HCT116 (cell line): ENCODE data around the gene AQP10. TPM values are rescaled to one million over a fixed set of nuclear protein-coding genes. Genes with fewer than 3 reads are reported as not detected.
"Not testable (repeated sequence)": the region's sequence is repeated elsewhere in the genome, so short reads cannot be mapped to it uniquely, and the experiment has no call there.

Experiments
- ATAC-seq: fragments of 200-7000 bp; cut with Tn5 transposase; 2 replicates; pipeline ENCODE4 v1.9.1; 2020; ENCODE audit warnings: mild to moderate bottlenecking, moderate library complexity
- BruUV-seq: library from RNA; stranded (reverse); fragments of 400-500 nt; replicated peaks from 2 replicates; lab custom pipeline; 2021; lab: Mats Ljungman, UMichigan
- CTCF ChIA-PET: fragments of 300-600 bp; sonication (Branson Sonifier 250); formaldehyde crosslinking; loops from one replicate; lab custom pipeline; 2021; ENCODE audit warnings: antibody characterized with exemption; lab: Charles Lee
- POLR2A ChIA-PET: fragments of 300-600, 350-600 bp; sonication (Branson Sonifier 250); formaldehyde crosslinking; loops from one replicate; lab custom pipeline; 2021; ENCODE audit warnings: antibody characterized with exemption; lab: Charles Lee
- RAD21 ChIA-PET, 2 experiments: fragments of 300-600 bp; sonication (Branson Sonifier 250); formaldehyde crosslinking; loops; one replicate each; lab custom pipeline; 2023; ENCODE audit warnings: low total read pairs in 2 of 2; ENCODE audit not compliant: uncharacterized antibody in 2 of 2, unreplicated experiment in 2 of 2, low non-redundant PET in 1 of 2; lab: Charles Lee
- DNase-seq: peaks from one replicate; pipeline ENCODE4 v3.0.0-alpha.2; 2010; ENCODE audit warnings: low read depth, low spot score
- H2AFZ ChIP-seq: fragments of 200-600 bp; shearing (Covaris generic), sonication (generic); 2 replicates; pipeline ENCODE4 v1.6.1; 2017; ENCODE audit warnings: low read depth, mixed run types, mixed read lengths, antibody characterized with exemption, low read length; ENCODE audit not compliant: poor library complexity, severe bottlenecking
- H3K27ac ChIP-seq: 2 replicates; pipeline ENCODE4 v1.5.1; 2012; ENCODE audit warnings: low read depth, low read length
- H3K27me3 ChIP-seq: fragments of 200-600 bp; sonication (generic); 2 replicates; pipeline ENCODE4 v1.6.1; 2016; ENCODE audit warnings: mixed run types, low read length, mixed read lengths; ENCODE audit not compliant: insufficient read depth
- H3K36me3 ChIP-seq, 2 experiments: fragments of 200-500 bp in 1 of 2; fragments of 200-600 bp in 1 of 2; sonication (Bioruptor generic) in 1 of 2; sonication (generic) in 1 of 2; 2 replicates each; pipeline versions ENCODE4 v1.5.1 to v1.6.1; 2014 to 2016; ENCODE audit warnings: low read length in 2 of 2, inconsistent platforms in 1 of 2, mixed read lengths in 1 of 2, mixed run types in 1 of 2; ENCODE audit not compliant: insufficient read depth in 2 of 2, control insufficient read depth in 1 of 2
- H3K4me1 ChIP-seq, 2 experiments: fragments of 200-600 bp in 1 of 2; sonication (generic) in 1 of 2; 2 replicates each; pipeline versions ENCODE4 v1.5.1 to v1.6.1; 2012 to 2017; ENCODE audit warnings: low read length in 2 of 2, inconsistent platforms in 1 of 2, mild to moderate bottlenecking in 1 of 2, mixed read lengths in 1 of 2, mixed run types in 1 of 2, moderate library complexity in 1 of 2; ENCODE audit not compliant: insufficient read depth in 2 of 2, control insufficient read depth in 1 of 2
- H3K4me2 ChIP-seq: fragments of 200-600 bp; sonication (generic); 2 replicates; pipeline ENCODE4 v1.6.1; 2017; ENCODE audit warnings: mixed run types, low read length, mixed read lengths
- H3K4me3 ChIP-seq, 2 experiments: fragments of 200-600 bp in 1 of 2; sonication (generic) in 1 of 2; replicated peaks in 1 of 2; 2 replicates each; pipeline ENCODE4 v1.5.1; 2011 to 2016; ENCODE audit warnings: low read length in 2 of 2, control low read depth in 1 of 2, low read depth in 1 of 2, mild to moderate bottlenecking in 1 of 2, mixed read lengths in 1 of 2, mixed run types in 1 of 2
- H3K79me2 ChIP-seq: fragments of 200-600 bp; sonication (generic); 2 replicates; pipeline ENCODE4 v1.6.1; 2017; ENCODE audit warnings: mild to moderate bottlenecking, mixed run types, low read length, moderate library complexity, mixed read lengths; ENCODE audit not compliant: insufficient read depth
- H3K9ac ChIP-seq: fragments of 200-600 bp; sonication (generic); 2 replicates; pipeline ENCODE4 v1.6.1; 2016; ENCODE audit warnings: low read length, mixed read lengths
- H3K9me2 ChIP-seq: fragments of 200-600 bp; sonication (generic), shearing (Covaris generic); 2 replicates; pipeline ENCODE4 v1.6.1; 2017; ENCODE audit warnings: mixed run types, mild to moderate bottlenecking, moderate library complexity; ENCODE audit not compliant: insufficient read depth
- H3K9me3 ChIP-seq, 2 experiments: fragments of 200-500 bp in 1 of 2; fragments of 200-600 bp in 1 of 2; sonication (Bioruptor generic) in 1 of 2; sonication (generic) in 1 of 2; 2 replicates each; pipeline ENCODE4 v1.6.1; 2014 to 2017; ENCODE audit warnings: low read length in 2 of 2, mixed read lengths in 2 of 2, inconsistent platforms in 1 of 2, low read depth in 1 of 2, mild to moderate bottlenecking in 1 of 2, mixed run types in 1 of 2, moderate library complexity in 1 of 2; ENCODE audit not compliant: control insufficient read depth in 1 of 2, insufficient read depth in 1 of 2
- H4K20me1 ChIP-seq: fragments of 200-600 bp; sonication (generic), shearing (Covaris generic); 2 replicates; pipeline ENCODE4 v1.6.1; 2017; ENCODE audit warnings: mixed run types, mild to moderate bottlenecking, moderate library complexity; ENCODE audit not compliant: insufficient read depth
- ATF3 ChIP-seq: IDR thresholded peaks from 2 replicates; pipeline ENCODE4 v1.6.1; 2012
- EGR1 ChIP-seq: IDR thresholded peaks from 2 replicates; pipeline ENCODE4 v1.6.1; 2012; ENCODE audit warnings: low read depth
- ELF1 ChIP-seq: IDR thresholded peaks from 2 replicates; pipeline ENCODE4 v1.6.1; 2012; ENCODE audit warnings: low read depth, borderline replicate concordance
- EZH2 ChIP-seq: fragments of 200-600 bp; sonication (generic); IDR thresholded peaks from 2 replicates; pipeline ENCODE4 v1.6.1; 2017; ENCODE audit warnings: antibody characterized with exemption, mixed run types
- MAX ChIP-seq: IDR thresholded peaks from 2 replicates; pipeline ENCODE4 v1.6.1; 2012
- ZNF274 ChIP-seq: fragments of 200-500 bp; sonication (Bioruptor generic); IDR thresholded peaks from 2 replicates; pipeline ENCODE4 v1.6.1; 2014; ENCODE audit warnings: mild to moderate bottlenecking, low read depth, low read length, inconsistent platforms
- intact Hi-C: fragments of 100-400 bp; cut with micrococcal nuclease; formaldehyde crosslinking; loops from 2 replicates; pipeline ENCODE4 v1.10.0; 2022
- total RNA-seq: library from RNA; stranded (reverse); gene quantifications from one replicate; pipeline ENCODE4 v1.2.1, GENCODE V29; 2021; ENCODE audit not compliant: unreplicated experiment
- TF ChIP-seq, protein P1 (sequence below): IDR thresholded peaks from 2 replicates; pipeline ENCODE4 v1.6.1; 2012; ENCODE audit warnings: low read depth

The AQP10 gene
- total RNA-seq, 1 experiment from 2014 or later = not detected

DNA sequence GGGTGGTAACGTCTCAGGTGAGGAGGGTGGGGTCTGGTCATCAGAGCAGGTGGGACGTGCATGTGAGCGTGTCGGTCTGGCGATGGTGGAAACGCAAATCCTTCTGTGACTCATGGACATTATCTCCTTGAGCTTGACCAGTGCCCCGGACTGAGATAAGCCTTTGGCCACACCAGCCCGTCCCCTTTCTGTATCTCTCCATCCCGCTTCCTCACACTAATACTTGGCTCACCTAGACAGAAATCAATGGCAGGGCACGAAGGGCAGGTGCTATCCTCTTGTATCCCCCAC lies 7.9 kb upstream of the AQP10 start (continued):
- TF ChIP-seq ZNF274 (no peak), ELF1 (no peak), EGR1 (no peak), MAX (no peak), ATF3 (no peak), EZH2 (no peak)
- TF ChIP-seq, protein P1, sequence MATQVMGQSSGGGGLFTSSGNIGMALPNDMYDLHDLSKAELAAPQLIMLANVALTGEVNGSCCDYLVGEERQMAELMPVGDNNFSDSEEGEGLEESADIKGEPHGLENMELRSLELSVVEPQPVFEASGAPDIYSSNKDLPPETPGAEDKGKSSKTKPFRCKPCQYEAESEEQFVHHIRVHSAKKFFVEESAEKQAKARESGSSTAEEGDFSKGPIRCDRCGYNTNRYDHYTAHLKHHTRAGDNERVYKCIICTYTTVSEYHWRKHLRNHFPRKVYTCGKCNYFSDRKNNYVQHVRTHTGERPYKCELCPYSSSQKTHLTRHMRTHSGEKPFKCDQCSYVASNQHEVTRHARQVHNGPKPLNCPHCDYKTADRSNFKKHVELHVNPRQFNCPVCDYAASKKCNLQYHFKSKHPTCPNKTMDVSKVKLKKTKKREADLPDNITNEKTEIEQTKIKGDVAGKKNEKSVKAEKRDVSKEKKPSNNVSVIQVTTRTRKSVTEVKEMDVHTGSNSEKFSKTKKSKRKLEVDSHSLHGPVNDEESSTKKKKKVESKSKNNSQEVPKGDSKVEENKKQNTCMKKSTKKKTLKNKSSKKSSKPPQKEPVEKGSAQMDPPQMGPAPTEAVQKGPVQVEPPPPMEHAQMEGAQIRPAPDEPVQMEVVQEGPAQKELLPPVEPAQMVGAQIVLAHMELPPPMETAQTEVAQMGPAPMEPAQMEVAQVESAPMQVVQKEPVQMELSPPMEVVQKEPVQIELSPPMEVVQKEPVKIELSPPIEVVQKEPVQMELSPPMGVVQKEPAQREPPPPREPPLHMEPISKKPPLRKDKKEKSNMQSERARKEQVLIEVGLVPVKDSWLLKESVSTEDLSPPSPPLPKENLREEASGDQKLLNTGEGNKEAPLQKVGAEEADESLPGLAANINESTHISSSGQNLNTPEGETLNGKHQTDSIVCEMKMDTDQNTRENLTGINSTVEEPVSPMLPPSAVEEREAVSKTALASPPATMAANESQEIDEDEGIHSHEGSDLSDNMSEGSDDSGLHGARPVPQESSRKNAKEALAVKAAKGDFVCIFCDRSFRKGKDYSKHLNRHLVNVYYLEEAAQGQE = no peak

GRCh38 chr1:154314226-154314625 lies 6.7 kb upstream of the AQP10 start:
- H3K4me1 ChIP-seq, H3K9me3 ChIP-seq, CTCF ChIA-PET, BruUV-seq, H3K4me2 ChIP-seq, ATAC-seq, intact Hi-C loops, H3K27me3 ChIP-seq, H3K4me3 ChIP-seq, POLR2A ChIA-PET, H2AFZ ChIP-seq, H3K9ac ChIP-seq, H3K79me2 ChIP-seq, H3K9me2 ChIP-seq, RAD21 ChIA-PET, DNase-seq, H4K20me1 ChIP-seq, H3K27ac ChIP-seq, H3K36me3 ChIP-seq: not testable (repeated sequence)
